ENCODE data around the gene PRELP.

PRELP gene

GRCh38 chr1:203479646-203480045 is 4.0 kb downstream of the PRELP start:
- POLR2A ChIA-PET, result no interaction called here
- CTCF ChIA-PET, result interaction anchor here (0.7 to 1.0 kb wide), 2 partner anchors 138 to 212 kb away, joined by 3 to 4 read pairs; no protein-coding TSS in a partner anchor
- TF ChIP-seq FOXA1 (IDR thresholded peaks at IDR 0.05) (no peak), SUZ12 (IDR thresholded peaks at IDR 0.05) (no peak), FOXK2 (IDR thresholded peaks at IDR 0.05) (no peak), L3MBTL2 (conservative IDR thresholded peaks at IDR 0.05) (no peak), FOXM1 (IDR thresholded peaks at IDR 0.05; ENCODE audit: borderline replicate concordance) (no peak), PKNOX1 (IDR thresholded peaks at IDR 0.05) (no peak), LEF1 (IDR thresholded peaks at IDR 0.05; ENCODE audit: borderline replicate concordance) (no peak), HDGF (IDR thresholded peaks at IDR 0.05; ENCODE audit: borderline replicate concordance) (no peak), TARDBP (IDR thresholded peaks at IDR 0.05) (no peak), ZNF384 (IDR thresholded peaks at IDR 0.05) (no peak), ELF4 (IDR thresholded peaks at IDR 0.05) (no peak), SP1 (IDR thresholded peaks at IDR 0.05) (no peak)
- no peak for DNase-seq (ENCODE audit: extremely low spot score)

DNA sequence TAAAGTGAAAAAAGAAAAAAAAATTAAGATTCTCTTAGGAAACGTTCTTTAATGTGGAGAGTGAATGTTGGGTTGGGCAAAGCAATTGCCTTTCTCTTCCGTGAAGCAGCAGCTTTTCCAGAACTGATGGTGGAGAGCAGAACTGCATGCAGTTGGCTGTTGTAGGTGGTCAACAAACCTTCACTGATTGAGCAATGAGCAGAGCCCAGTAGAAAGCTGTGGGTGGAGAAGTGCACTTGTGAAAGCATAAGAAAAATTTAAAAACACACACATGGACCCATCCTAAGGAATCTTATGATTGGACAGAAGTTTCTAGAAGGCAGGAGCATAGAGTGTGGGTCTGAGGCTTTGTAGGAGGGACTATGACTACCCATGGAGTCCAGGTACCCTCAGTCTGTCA is 4.5 kb downstream of the PRELP start:
- no peak for DNase-seq (ENCODE audit: extremely low spot score)
- TF ChIP-seq FOXK2 (IDR thresholded peaks at IDR 0.05) (no peak), ARNT (IDR thresholded peaks at IDR 0.05) (no peak), SP1 (IDR thresholded peaks at IDR 0.05) (no peak), FOXM1 (IDR thresholded peaks at IDR 0.05; ENCODE audit: borderline replicate concordance) (no peak), TARDBP (IDR thresholded peaks at IDR 0.05) (no peak), ZNF384 (IDR thresholded peaks at IDR 0.05) (no peak), LEF1 (IDR thresholded peaks at IDR 0.05; ENCODE audit: borderline replicate concordance) (no peak), PKNOX1 (IDR thresholded peaks at IDR 0.05) (no peak), SUZ12 (IDR thresholded peaks at IDR 0.05) (no peak), CTBP1 (IDR thresholded peaks at IDR 0.05; ENCODE audit: borderline replicate concordance) (no peak), BHLHE40 (IDR thresholded peaks at IDR 0.05; ENCODE audit: borderline replicate concordance) (no peak), ELF4 (IDR thresholded peaks at IDR 0.05) (no peak), NFRKB (IDR thresholded peaks at IDR 0.05) (no peak), HDGF (IDR thresholded peaks at IDR 0.05; ENCODE audit: borderline replicate concordance) (no peak), FOXA1 (IDR thresholded peaks at IDR 0.05) (no peak)
- ChIA-PET CTCF (interaction anchor here (1.0 to 1.2 kb wide), 2 partner anchors 207 to 213 kb away, joined by 3 to 4 read pairs; no protein-coding TSS in a partner anchor), POLR2A (no interaction called here)

- CTCF ChIA-PET, result interaction anchor here (1.0 to 1.2 kb wide), 2 partner anchors 208 to 213 kb away, joined by 3 to 4 read pairs; no protein-coding TSS in a partner anchor
- peak; percentile 66 for DNase-seq (ENCODE audit: extremely low spot score)
- TF ChIP-seq HDGF (IDR thresholded peaks at IDR 0.05; ENCODE audit: borderline replicate concordance) (no peak), SP1 (IDR thresholded peaks at IDR 0.05) (no peak), ZNF384 (IDR thresholded peaks at IDR 0.05) (no peak), LEF1 (IDR thresholded peaks at IDR 0.05; ENCODE audit: borderline replicate concordance) (no peak), FOXK2 (IDR thresholded peaks at IDR 0.05) (no peak), FOXM1 (IDR thresholded peaks at IDR 0.05; ENCODE audit: borderline replicate concordance) (no peak)
- POLR2A ChIA-PET, result no interaction called here
Observed at GRCh38 chr1:203480525-203481084, 5.0 kb downstream of the PRELP start.

- TF ChIP-seq TARDBP (IDR thresholded peaks at IDR 0.05) (no peak), LEF1 (IDR thresholded peaks at IDR 0.05; ENCODE audit: borderline replicate concordance) (no peak), SP1 (IDR thresholded peaks at IDR 0.05) (no peak), ZNF384 (IDR thresholded peaks at IDR 0.05) (no peak), FOXK2 (IDR thresholded peaks at IDR 0.05) (no peak), HDGF (IDR thresholded peaks at IDR 0.05; ENCODE audit: borderline replicate concordance) (no peak), BHLHE40 (IDR thresholded peaks at IDR 0.05; ENCODE audit: borderline replicate concordance) (no peak), ELF4 (IDR thresholded peaks at IDR 0.05) (no peak)
- ChIA-PET CTCF (interaction anchor here (1.2 kb wide), 1 partner anchor 208 kb away, joined by 3 read pairs; no protein-coding TSS in a partner anchor), POLR2A (no interaction called here)
- no peak for DNase-seq (ENCODE audit: extremely low spot score)
Observed at GRCh38 chr1:203481196-203481595, 5.6 kb downstream of the PRELP start.

GRCh38 chr1:203486618-203487370 is 11.2 kb downstream of the PRELP start:
- POLR2A ChIA-PET, result interaction anchor here (2.0 kb wide), 1 partner anchor 10 kb away, joined by 8 read pairs; the partner anchor contains the start of gene PRELP
- CTCF ChIA-PET, result interaction anchor here (0.7 to 2.4 kb wide), 7 partner anchors 10 to 372 kb away, joined by 3 to 18 read pairs (median 4); no protein-coding TSS in a partner anchor
- no peak for DNase-seq (ENCODE audit: extremely low spot score)
- no peak for TF ChIP-seq HDGF (IDR thresholded peaks at IDR 0.05; ENCODE audit: borderline replicate concordance)

DNA sequence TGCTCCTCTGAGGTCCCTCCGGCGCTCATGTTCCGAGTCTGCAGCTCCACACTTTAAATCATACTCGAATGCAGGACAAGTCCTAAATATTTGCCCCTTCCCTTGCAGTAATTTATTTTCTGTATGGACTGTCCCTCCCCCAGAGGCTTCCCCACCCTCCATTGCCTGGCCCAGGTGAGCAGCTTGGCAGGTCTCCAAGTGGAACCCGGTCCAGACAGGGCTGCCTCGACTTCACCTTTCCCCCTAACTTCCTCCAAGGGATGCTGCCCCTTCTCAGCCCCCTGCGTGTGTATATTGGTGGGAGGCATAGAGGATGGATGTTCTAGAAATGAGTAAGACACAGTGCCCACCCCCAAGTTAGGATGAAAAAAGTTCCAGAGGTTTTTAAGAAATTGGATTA is 12.9 kb downstream of the PRELP start:
- DNase-seq (ENCODE audit: extremely low spot score), result no peak
- ChIA-PET POLR2A (interaction anchor here (0.9 to 2.0 kb wide), 3 partner anchors 12 to 149 kb away, joined by 3 to 8 read pairs (median 3); partner anchors contain the start of gene PRELP), CTCF (interaction anchor here (0.7 to 2.4 kb wide), 12 partner anchors 8 to 221 kb away, joined by 3 to 18 read pairs (median 4); no protein-coding TSS in a partner anchor)
- TF ChIP-seq FOXK2 (IDR thresholded peaks at IDR 0.05), result no peak
- TF ChIP-seq ARNT (IDR thresholded peaks at IDR 0.05), result no peak
- no peak for TF ChIP-seq BHLHE40 (IDR thresholded peaks at IDR 0.05; ENCODE audit: borderline replicate concordance)
- TF ChIP-seq LEF1 (IDR thresholded peaks at IDR 0.05; ENCODE audit: borderline replicate concordance), result no peak
- no peak for TF ChIP-seq SP1 (IDR thresholded peaks at IDR 0.05)
- TF ChIP-seq SUZ12 (IDR thresholded peaks at IDR 0.05), result no peak
- TF ChIP-seq CTBP1 (IDR thresholded peaks at IDR 0.05; ENCODE audit: borderline replicate concordance), result no peak
- TF ChIP-seq HDGF (IDR thresholded peaks at IDR 0.05; ENCODE audit: borderline replicate concordance), result no peak
- no peak for TF ChIP-seq FOXM1 (IDR thresholded peaks at IDR 0.05; ENCODE audit: borderline replicate concordance)
- no peak for TF ChIP-seq PKNOX1 (IDR thresholded peaks at IDR 0.05)
- TF ChIP-seq L3MBTL2 (conservative IDR thresholded peaks at IDR 0.05), result no peak
- no peak for TF ChIP-seq TARDBP (IDR thresholded peaks at IDR 0.05)
- TF ChIP-seq FOXA1 (IDR thresholded peaks at IDR 0.05), result no peak
- TF ChIP-seq ELF4 (IDR thresholded peaks at IDR 0.05), result no peak
- TF ChIP-seq NFRKB (IDR thresholded peaks at IDR 0.05), result no peak
- no peak for TF ChIP-seq ZNF384 (IDR thresholded peaks at IDR 0.05)

Data from HEK293T (cell line).